GM19351 (cell line): ENCODE data around the gene RIMOC1.
"Not testable (repeated sequence)": the region's sequence is repeated elsewhere in the genome, so short reads cannot be mapped to it uniquely, and the experiment has no call there.

Experiments used
- ATAC-seq: cut with Tn5 transposase; IDR thresholded peaks from one replicate; pipeline ENCODE4 v1.9.1; 2021; ENCODE audit warnings: mild to moderate bottlenecking, moderate library complexity; ENCODE audit not compliant: unreplicated experiment

Gene RIMOC1

DNA sequence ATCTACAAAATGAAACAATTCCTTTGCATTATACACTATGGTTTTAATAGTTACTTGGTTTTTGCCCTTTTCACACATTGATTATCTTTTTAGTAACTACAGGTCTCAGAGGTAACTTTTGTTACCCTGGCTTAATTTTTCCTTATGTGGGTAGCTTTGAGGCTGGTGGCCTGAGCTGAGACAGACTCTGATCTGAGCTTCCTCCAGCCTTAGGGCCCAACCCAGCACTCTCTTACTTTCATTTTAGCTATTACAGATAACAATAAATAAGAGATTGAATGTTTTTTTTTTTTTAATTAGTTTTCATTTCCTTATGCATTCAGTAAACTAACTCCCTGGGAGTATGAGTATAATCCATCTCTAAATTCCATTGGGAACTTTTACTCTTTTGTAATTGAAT is 18.9 kb upstream of the RIMOC1 start:
- ATAC-seq, result peak; percentile 50

GRCh38 chr5:41891066-41891707 is 13.0 kb upstream of the RIMOC1 start:
- peak; percentile 54 for ATAC-seq

- no peak for ATAC-seq
These were observed 12.1 kb upstream of the RIMOC1 start for GRCh38 chr5:41892031-41892430.

DNA sequence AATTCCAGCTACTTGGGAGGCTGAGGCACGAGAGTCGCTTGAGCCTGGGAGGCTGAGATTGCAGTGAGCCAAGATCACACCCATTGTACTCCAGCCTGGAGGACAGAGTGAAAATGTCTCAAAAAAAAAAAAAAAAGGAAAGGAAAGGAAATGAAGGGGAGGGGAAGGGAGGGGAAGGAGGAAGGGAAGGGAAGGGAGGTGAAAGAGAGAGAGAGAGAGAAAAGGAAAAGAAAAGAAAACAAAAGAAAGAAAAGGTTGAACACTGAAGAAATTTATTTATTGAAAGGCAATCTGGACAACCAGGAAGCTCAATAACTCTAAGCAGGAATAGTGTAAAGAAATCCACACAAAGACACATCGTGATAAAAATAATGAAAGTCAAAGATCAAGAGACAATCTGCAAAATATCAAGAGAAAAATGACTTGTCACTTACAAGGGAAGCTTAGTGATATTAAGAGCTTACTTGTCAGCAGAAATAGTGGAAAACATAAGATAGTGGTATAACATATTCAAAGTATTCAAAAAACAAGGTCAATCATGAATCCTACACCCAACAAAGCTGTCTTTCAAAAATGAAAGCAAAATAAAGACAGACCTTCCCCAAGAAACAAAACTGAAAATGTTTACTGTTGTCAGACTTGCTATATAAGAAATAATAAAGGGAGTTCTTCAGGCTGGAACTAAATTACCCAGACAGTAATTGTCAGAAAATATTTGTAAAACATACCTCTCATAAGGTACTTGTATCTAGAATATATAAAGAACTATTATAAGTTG is 10.9 kb upstream of the RIMOC1 start:
- ATAC-seq, result peak; percentile 60

DNA sequence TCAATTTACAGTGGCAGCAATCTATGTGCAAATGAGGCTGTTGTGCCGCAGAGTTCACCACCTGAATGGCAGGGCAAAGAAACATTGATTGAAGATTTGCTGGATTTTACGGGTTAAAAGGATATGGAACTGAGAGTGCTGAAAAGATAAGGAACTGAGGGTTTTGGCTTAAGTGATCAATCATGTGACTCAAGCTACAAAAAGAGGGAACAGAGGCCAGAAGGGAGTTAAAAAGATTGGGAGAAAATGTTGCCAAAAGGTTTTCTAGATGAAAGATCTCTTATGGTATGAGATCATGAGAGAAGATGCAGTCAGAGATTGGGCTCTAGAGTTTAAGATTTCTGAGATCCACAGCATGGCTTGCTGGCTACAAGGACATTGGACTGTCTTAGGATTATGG is 7.9 kb upstream of the RIMOC1 start:
- no peak for ATAC-seq

DNA sequence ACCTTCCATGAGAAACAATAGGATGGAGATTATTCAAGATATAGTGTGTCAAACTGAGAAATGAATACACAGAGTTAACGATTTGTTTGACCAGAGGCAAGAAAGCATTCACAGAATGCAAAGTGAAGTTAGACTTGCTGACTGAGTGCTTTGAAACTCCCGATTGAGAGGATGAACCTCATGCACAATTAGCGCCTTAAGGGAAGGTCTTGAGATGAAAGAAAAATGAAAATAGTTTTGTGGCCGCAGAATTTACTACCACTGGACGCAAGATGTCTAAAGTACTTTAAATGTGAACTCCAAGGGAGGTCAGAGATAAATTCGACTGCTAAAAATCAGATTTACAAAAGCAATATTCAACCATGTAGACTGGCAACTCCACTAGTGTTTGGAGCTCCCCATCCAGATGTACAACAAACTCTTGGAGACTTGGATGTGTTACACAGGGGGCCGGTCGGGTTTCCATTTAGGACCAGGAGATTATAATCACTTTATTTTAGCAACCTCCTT is 707 bp upstream of the RIMOC1 start:
- ATAC-seq, result no peak

DNA sequence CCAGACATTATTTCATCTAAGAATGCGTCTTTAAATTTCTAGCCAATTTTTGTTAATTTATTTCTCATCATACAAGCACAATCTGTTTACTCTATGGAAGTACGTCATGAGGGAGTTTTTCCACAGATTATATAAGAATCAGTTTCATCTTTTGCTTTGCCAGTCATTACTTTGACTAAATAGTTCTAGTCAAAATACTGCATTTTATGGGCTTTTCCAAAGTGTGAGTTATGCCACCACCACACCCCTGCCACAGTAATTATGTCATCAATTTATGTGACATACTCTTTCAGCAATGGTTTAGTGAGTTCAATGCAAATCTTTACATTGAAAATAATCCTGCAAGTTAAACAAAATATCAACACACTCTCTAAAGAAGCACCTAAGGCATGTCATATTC is 2.0 kb downstream of the RIMOC1 start:
- ATAC-seq, result no peak

GRCh38 chr5:41908374-41909079 is 4.4 kb downstream of the RIMOC1 start:
- ATAC-seq, result no peak

DNA sequence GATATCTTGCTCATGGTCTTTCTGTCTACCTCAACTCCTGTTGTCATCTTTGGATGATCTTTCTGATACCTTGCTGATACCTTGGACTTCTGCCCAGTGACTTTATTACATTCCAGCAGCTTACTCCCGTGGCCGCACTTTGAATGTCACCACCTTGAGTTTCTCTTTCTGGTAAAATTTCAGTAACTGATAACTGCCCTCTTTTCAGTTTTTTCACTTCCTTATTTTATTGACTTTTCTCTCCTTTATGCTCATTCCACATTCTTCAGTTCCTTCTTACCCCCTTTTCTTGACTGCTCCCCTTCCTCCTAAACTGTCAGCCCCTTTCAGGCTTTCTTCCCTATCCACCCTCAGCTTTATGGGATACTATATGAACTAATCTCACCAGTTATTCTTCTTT is 14.0 kb downstream of the RIMOC1 start:
- ATAC-seq, result peak; percentile 80

DNA sequence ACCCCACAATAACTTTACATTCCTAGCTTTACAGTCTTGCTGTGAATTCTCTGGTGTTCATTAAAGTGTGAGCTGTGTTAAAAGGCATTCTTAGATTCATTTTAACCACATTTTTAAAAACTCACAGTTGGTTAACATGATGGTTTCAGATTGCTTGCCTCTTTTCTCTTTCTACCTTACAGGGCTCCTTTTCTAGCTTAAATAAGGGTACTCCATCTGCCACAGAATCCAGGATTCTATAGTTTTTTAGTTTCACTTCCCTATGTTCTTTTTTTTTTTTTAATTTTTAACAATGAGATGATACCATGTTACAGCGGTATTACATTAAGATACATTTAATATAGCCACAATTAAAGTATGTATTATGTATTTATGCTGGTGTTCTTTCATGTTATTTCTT is 17.0 kb downstream of the RIMOC1 start:
- no peak for ATAC-seq

GRCh38 chr5:41921874-41922273 is 17.7 kb downstream of the RIMOC1 start:
- no peak for ATAC-seq

DNA sequence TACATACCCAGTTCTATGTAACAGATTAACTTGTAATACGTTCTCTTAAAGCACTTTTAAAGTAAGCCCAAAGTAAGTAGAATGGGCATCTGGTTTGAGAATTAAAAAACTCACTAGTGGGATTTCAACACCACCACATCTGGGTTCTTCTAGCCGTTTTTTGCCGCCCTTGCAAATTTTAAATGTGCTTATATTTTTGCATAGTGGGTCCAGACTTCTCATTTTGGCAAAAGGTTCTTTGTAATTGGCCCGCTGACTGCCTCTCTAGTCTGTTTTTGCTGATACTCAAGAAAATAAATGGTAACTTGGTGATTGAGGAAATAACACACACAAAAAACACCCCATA is 20.4 kb downstream of the RIMOC1 start:
- no peak for ATAC-seq

- peak; percentile 88 for ATAC-seq
These were observed 20.9 kb downstream of the RIMOC1 start, which contains the start of gene FBXO4 for GRCh38 chr5:41924872-41925554. Gene FBXO4 (plus strand): TSS chr5:41925281. CDS start chr5:41925310, 29 bp downstream.

GRCh38 chr5:41925555-41925951 is 21.4 kb downstream of the RIMOC1 start:
- peak; percentile 29 for ATAC-seq

- no peak for ATAC-seq
These were observed 23.5 kb downstream of the RIMOC1 start for GRCh38 chr5:41927604-41928003.

GRCh38 chr5:41929035-41929434 is 24.9 kb downstream of the RIMOC1 start:
- no peak for ATAC-seq

DNA sequence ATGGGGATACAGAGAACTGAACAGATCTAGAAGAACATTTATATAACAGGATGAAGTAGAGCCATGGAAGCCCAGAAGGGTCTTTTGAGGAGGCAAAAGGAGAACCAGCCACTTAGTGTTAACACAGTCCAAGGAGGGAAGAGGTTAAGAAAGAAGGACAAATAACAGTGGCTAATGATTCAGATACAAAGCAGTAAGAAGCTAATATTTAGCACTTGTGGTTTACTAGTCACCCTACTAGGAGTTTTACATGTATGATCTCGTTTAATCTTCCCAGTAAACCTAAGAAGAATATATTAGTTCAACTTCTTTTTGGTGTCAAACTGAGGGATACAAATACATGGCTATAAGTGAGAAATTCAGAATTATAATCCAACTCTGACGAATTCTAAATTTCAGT is 28.6 kb downstream of the RIMOC1 start:
- no peak for ATAC-seq

GRCh38 chr5:41935544-41935943 is 31.4 kb downstream of the RIMOC1 start:
- no peak for ATAC-seq

DNA sequence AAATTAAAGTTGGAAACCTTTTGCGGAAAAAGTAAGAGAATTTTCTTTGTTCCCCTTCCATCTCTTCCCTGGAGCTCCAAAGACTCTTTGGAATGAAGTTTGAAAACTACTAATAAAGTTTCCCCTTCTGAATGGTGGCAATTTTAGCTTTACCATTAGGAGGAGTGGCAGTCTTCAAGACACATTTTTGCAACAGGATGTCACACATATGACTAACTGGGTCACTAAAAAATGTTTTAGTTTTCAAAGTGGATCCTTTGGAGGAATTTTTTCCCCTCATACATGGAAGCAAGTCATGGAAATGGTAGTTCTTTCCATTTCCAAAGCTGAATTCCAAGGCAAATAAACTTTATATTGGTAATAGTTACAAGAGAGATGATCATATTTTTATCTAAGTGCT is 36.5 kb downstream of the RIMOC1 start:
- ATAC-seq, result no peak

GRCh38 chr5:41945332-41945955 is 41.3 kb downstream of the RIMOC1 start:
- ATAC-seq, result not testable (repeated sequence)

- ATAC-seq, result no peak
These were observed 47.1 kb downstream of the RIMOC1 start for GRCh38 chr5:41951224-41951623.
